T-cell (primary cell): Measurements from ENCODE around the gene SCUBE2. TPM values are rescaled to one million over a fixed set of nuclear protein-coding genes. Genes with fewer than 3 reads are reported as not detected.

Experiments used
- ATAC-seq, 4 experiments: fragments of 200-7000 bp in 3 of 4; fragments of 150-1000 bp in 1 of 4; cut with Tn5 transposase; replicated peaks in 1 of 4; 1 replicate in 3 of 4; 2 replicates in 1 of 4; pipeline ENCODE4 v1.10.0; 2021; ENCODE audit warnings: moderate library complexity in 3 of 4, mild to moderate bottlenecking in 2 of 4, moderate number of reproducible peaks in 1 of 4
- CTCF ChIA-PET, 2 donors: fragments of 300-600 bp; sonication (Branson Sonifier 250); formaldehyde crosslinking; loops; one replicate each; lab custom pipeline; 2022; ENCODE audit warnings: antibody characterized with exemption in 2 of 2; lab: Charles Lee
- POLR2A ChIA-PET, 2 donors: fragments of 300-600 bp; sonication (Branson Sonifier 250); formaldehyde crosslinking; loops; one replicate each; lab custom pipeline; 2022; ENCODE audit warnings: antibody characterized with exemption in 2 of 2; lab: Charles Lee
- DNase-seq, 35 experiments: peaks; one replicate each; pipeline versions ENCODE4 v3.0.0 to v3.0.0-alpha.2; 2013 to 2023
- H3K27ac ChIP-seq: one replicate; pipeline ENCODE4 v1.5.1; 2013; ENCODE audit warnings: low read length
- H3K27me3 ChIP-seq, 2 experiments: replicated peaks in 1 of 2; 1 replicate in 1 of 2; 2 replicates in 1 of 2; pipeline versions ENCODE4 v1.6.1 to v1.7.0; 2013; ENCODE audit warnings: low read length in 1 of 2, mixed read lengths in 1 of 2; ENCODE audit not compliant: control insufficient read depth in 2 of 2, insufficient read depth in 2 of 2; ENCODE audit errors: extremely low read depth in 1 of 2
- H3K36me3 ChIP-seq, 2 donors: 1 replicate in 1 of 2; 2 replicates in 1 of 2; pipeline versions ENCODE4 v1.6.1 to v1.7.0; 2013; ENCODE audit warnings: low read length in 1 of 2; ENCODE audit not compliant: control insufficient read depth in 2 of 2, insufficient read depth in 1 of 2; ENCODE audit errors: extremely low read depth in 1 of 2
- H3K4me1 ChIP-seq, 2 experiments: 1 replicate in 1 of 2; 2 replicates in 1 of 2; pipeline versions ENCODE4 v1.6.1 to v1.7.0; 2013; ENCODE audit warnings: low read length in 2 of 2, mixed read lengths in 1 of 2; ENCODE audit not compliant: insufficient read depth in 2 of 2, control insufficient read depth in 1 of 2; ENCODE audit errors: extremely low read depth in 1 of 2
- H3K4me3 ChIP-seq, 2 donors: 1 replicate in 1 of 2; 2 replicates in 1 of 2; pipeline versions ENCODE4 v1.5.1 to v1.7.0; 2013; ENCODE audit warnings: mild to moderate bottlenecking in 2 of 2, low read length in 1 of 2, moderate library complexity in 1 of 2; ENCODE audit not compliant: control insufficient read depth in 1 of 2; ENCODE audit errors: extremely low read depth in 1 of 2
- H3K9me3 ChIP-seq: 2 replicates; pipeline ENCODE4 v1.7.0; 2013
- H3K27ac Mint-ChIP-seq, 2 donors: one replicate each; pipeline ENCODE4 v1.8.0; 2020 to 2021; ENCODE audit warnings: mild to moderate bottlenecking in 2 of 2, mixed read lengths in 2 of 2
- H3K27me3 Mint-ChIP-seq, 2 donors: one replicate each; pipeline ENCODE4 v1.8.0; 2021 to 2022; ENCODE audit warnings: mixed read lengths in 2 of 2
- H3K36me3 Mint-ChIP-seq: one replicate; pipeline ENCODE4 v1.8.0; 2021; ENCODE audit warnings: mixed read lengths
- H3K4me1 Mint-ChIP-seq, 3 donors: one replicate each; pipeline ENCODE4 v1.8.0; 2020 to 2022; ENCODE audit warnings: mixed read lengths in 3 of 3, mild to moderate bottlenecking in 1 of 3
- H3K4me3 Mint-ChIP-seq, 3 donors: one replicate each; pipeline ENCODE4 v1.8.0; 2020 to 2022; ENCODE audit warnings: mild to moderate bottlenecking in 3 of 3, mixed read lengths in 3 of 3, moderate library complexity in 3 of 3
- H3K9me3 Mint-ChIP-seq, 3 donors: one replicate each; pipeline ENCODE4 v1.8.0; 2020 to 2022; ENCODE audit warnings: mixed read lengths in 3 of 3
- WGBS: methylation state at CpG from one replicate; pipeline ENCODE4 v1.1.5; 2013; ENCODE audit warnings: missing lambda C conversion rate; ENCODE audit not compliant: insufficient coverage; 5-methylcytosine and 5-hydroxymethylcytosine counted together
- total RNA-seq, 35 experiments: library from RNA in 6 of 35; stranded (reverse) in 6 of 35; fragments of 120-200 nt in 1 of 35; gene quantifications; one replicate each; pipeline versions ENCODE4 v1.2.1 to v1.2.4 and lab custom pipeline; 2013 to 2026

The SCUBE2 gene
- total RNA-seq, 5 donors from 2014 or later (not counting 1 experiment from before 2014, with no cell fraction given) = 0.22 to 1.3 (median 0.77) TPM; not detected in 1

GRCh38 chr11:9096427-9096826 is 5.0 kb upstream of the SCUBE2 start:
- Mint-ChIP-seq H3K27me3 (peaks cover 37 to 48% of the 10 kb centered on the region in 2 donors), H3K4me3 (no peak overlapping the region), H3K36me3 (no peaks in the 10 kb centered on the region), H3K9me3 (no peaks in the 10 kb centered on the region), H3K27ac (no peak overlapping the region), H3K4me1 (peaks cover 10 to 12% (median 10%) of the 10 kb centered on the region in 3 donors)
- H3K4me3 ChIP-seq = no peak overlapping the region
- 77% methylated on average over 2 of the region's 5 CpGs for WGBS
- ChIA-PET POLR2A (no interaction called here), CTCF (interaction anchor here (0.6 to 0.8 kb wide), 3 partner anchors 552 to 1977 kb away, joined by 3 to 7 read pairs (median 4); no protein-coding TSS in a partner anchor)
- no peaks in the 10 kb centered on the region for H3K36me3 ChIP-seq
- H3K9me3 ChIP-seq = no peaks in the 10 kb centered on the region
- H3K4me1 ChIP-seq = peaks cover 0 to 3% of the 10 kb centered on the region in 2 experiments
- ATAC-seq = no peak
- DNase-seq = no peak
- H3K27ac ChIP-seq = no peak overlapping the region
- peaks cover 0 to 37% of the 10 kb centered on the region in 2 experiments for H3K27me3 ChIP-seq

- Mint-ChIP-seq H3K4me3 (no peak overlapping the region), H3K36me3 (no peaks in the 10 kb centered on the region), H3K4me1 (peaks cover 10 to 15% (median 13%) of the 10 kb centered on the region in 3 donors), H3K9me3 (no peaks in the 10 kb centered on the region), H3K27ac (no peak overlapping the region), H3K27me3 (peaks cover 37 to 46% of the 10 kb centered on the region in 2 donors)
- 83% methylated on average over 12 of the region's 12 CpGs for WGBS
- Histone ChIP-seq H3K36me3 (no peaks in the 10 kb centered on the region), H3K9me3 (no peaks in the 10 kb centered on the region), H3K27me3 (peaks cover 0 to 43% of the 10 kb centered on the region in 2 experiments), H3K27ac (no peak overlapping the region), H3K4me1 (peaks cover 0 to 7% of the 10 kb centered on the region in 2 experiments), H3K4me3 (no peak overlapping the region)
- CTCF ChIA-PET = interaction anchor here in 1 of 2 donors (0.5 to 0.9 kb wide), 3 partner anchors 12 to 1052 kb away, joined by 3 to 4 read pairs (median 3); no protein-coding TSS in a partner anchor
- POLR2A ChIA-PET = interaction anchor here in 1 of 2 donors (0.6 kb wide), 1 partner anchor 980 kb away, joined by 5 read pairs; no protein-coding TSS in a partner anchor
- ATAC-seq = no peak
- DNase-seq = no peak
Measured at GRCh38 chr11:9095421-9095820, 4.0 kb upstream of the SCUBE2 start.

- H3K36me3 ChIP-seq = no peaks in the 10 kb centered on the region
- H3K27me3 ChIP-seq = peaks cover under 1 to 52% of the 10 kb centered on the region in 2 experiments
- ChIA-PET POLR2A (no interaction called here), CTCF (no interaction called here)
- H3K9me3 ChIP-seq = no peaks in the 10 kb centered on the region
- H3K4me1 Mint-ChIP-seq = peaks cover 10 to 19% (median 13%) of the 10 kb centered on the region in 3 donors
- DNase-seq (no peak), ATAC-seq (no peak)
- no peaks in the 10 kb centered on the region for H3K9me3 Mint-ChIP-seq
- no peak overlapping the region for H3K27ac Mint-ChIP-seq
- H3K4me1 ChIP-seq = peaks cover 0 to 7% of the 10 kb centered on the region in 2 experiments
- H3K27ac ChIP-seq = no peak overlapping the region
- H3K27me3 Mint-ChIP-seq = peaks cover 46 to 56% of the 10 kb centered on the region in 2 donors
- 88% methylated on average over 7 of the region's 8 CpGs for WGBS
- no peak overlapping the region for H3K4me3 ChIP-seq
- H3K4me3 Mint-ChIP-seq = no peak overlapping the region
- H3K36me3 Mint-ChIP-seq = no peaks in the 10 kb centered on the region
Measured at GRCh38 chr11:9094420-9094819, 3.0 kb upstream of the SCUBE2 start.

GRCh38 chr11:9092853-9093778 is 1.7 kb upstream of the SCUBE2 start:
- Mint-ChIP-seq H3K27ac (peak overlapping the region in 1 of 2 donors; percentile 38), H3K36me3 (no peaks in the 10 kb centered on the region), H3K27me3 (peaks cover 53 to 67% of the 10 kb centered on the region in 2 donors), H3K4me1 (peaks cover 10 to 19% (median 13%) of the 10 kb centered on the region in 3 donors), H3K9me3 (no peaks in the 10 kb centered on the region), H3K4me3 (peak overlapping the region; percentile 22 to 63 (median 41))
- DNase-seq (no peak), ATAC-seq (no peak)
- 76% methylated on average over 4 of the region's 10 CpGs for WGBS
- peaks cover 4 to 60% of the 10 kb centered on the region in 2 experiments for H3K27me3 ChIP-seq
- POLR2A ChIA-PET = interaction anchor here in 1 of 2 donors (0.6 kb wide), 1 partner anchor 16 kb away, joined by 3 read pairs; no protein-coding TSS in a partner anchor
- peaks cover 0 to 7% of the 10 kb centered on the region in 2 experiments for H3K4me1 ChIP-seq
- no peak overlapping the region for H3K4me3 ChIP-seq
- H3K9me3 ChIP-seq = no peaks in the 10 kb centered on the region
- no peaks in the 10 kb centered on the region for H3K36me3 ChIP-seq
- no peak overlapping the region for H3K27ac ChIP-seq
- CTCF ChIA-PET = interaction anchor here in 1 of 2 donors (1.4 kb wide), 1 partner anchor 414 kb away, joined by 6 read pairs; no protein-coding TSS in a partner anchor

- ChIA-PET CTCF (interaction anchor here (0.6 to 1.4 kb wide), 2 partner anchors 131 to 415 kb away, joined by 4 to 6 read pairs; no protein-coding TSS in a partner anchor), POLR2A (no interaction called here)
- Histone ChIP-seq H3K27ac (no peak overlapping the region), H3K4me3 (no peak overlapping the region), H3K27me3 (peaks cover 4 to 62% of the 10 kb centered on the region in 2 experiments), H3K36me3 (no peaks in the 10 kb centered on the region), H3K9me3 (no peaks in the 10 kb centered on the region), H3K4me1 (peaks cover 0 to 7% of the 10 kb centered on the region in 2 experiments)
- ATAC-seq = no peak
- Mint-ChIP-seq H3K9me3 (no peaks in the 10 kb centered on the region), H3K4me1 (peaks cover 10 to 19% (median 13%) of the 10 kb centered on the region in 3 donors), H3K4me3 (peak overlapping the region; percentile 41 to 63 (median 41)), H3K27ac (no peak overlapping the region), H3K36me3 (no peaks in the 10 kb centered on the region), H3K27me3 (peaks cover 64 to 70% of the 10 kb centered on the region in 2 donors)
- DNase-seq = no peak
- 88% methylated on average over 3 of the region's 4 CpGs for WGBS
Measured at GRCh38 chr11:9092072-9092471, 673 bp upstream of the SCUBE2 start.

DNA sequence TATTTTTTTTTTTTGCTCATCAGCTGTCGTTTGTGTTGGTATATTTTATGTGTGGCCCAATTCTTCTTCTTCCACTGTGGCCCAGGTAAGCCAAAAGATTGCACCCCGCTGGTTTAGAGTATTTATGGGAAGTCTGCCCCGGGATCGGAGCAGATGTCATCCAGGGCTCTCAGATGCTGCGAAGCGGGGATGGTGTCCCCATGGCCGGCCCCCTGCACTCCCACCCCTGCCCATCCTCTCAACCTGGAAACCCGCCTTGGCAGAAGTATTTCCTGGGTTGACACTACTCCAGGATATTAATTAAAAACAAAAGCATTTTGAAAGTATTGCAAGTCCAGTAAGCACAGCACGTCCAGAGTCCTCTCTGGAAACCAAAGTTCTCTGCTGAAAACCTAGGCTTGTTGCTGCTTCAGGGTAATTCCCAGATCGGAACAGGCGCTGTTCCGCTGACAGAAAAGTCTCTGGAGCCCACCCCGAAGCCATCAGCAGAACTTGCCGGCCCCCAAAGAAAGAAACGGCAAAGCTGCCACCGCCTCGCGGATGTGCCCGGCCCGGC is 833 bp downstream of the SCUBE2 start:
- 44% methylated on average over 16 of the region's 20 CpGs for WGBS
- DNase-seq (no peak), ATAC-seq (no peak)
- Mint-ChIP-seq H3K9me3 (no peaks in the 10 kb centered on the region), H3K36me3 (no peaks in the 10 kb centered on the region), H3K4me1 (peaks cover 10 to 19% (median 13%) of the 10 kb centered on the region in 3 donors), H3K27ac (no peak overlapping the region), H3K4me3 (peak overlapping the region; percentile 55), H3K27me3 (peaks cover 57 to 64% of the 10 kb centered on the region in 2 donors)
- POLR2A ChIA-PET = no interaction called here
- peaks cover 4 to 62% of the 10 kb centered on the region in 2 experiments for H3K27me3 ChIP-seq
- H3K4me3 ChIP-seq = no peak overlapping the region
- H3K4me1 ChIP-seq = peaks cover 0 to 7% of the 10 kb centered on the region in 2 experiments
- H3K27ac ChIP-seq = no peak overlapping the region
- CTCF ChIA-PET = interaction anchor here in 1 of 2 donors (0.6 kb wide), 1 partner anchor 168 kb away, joined by 3 read pairs; no protein-coding TSS in a partner anchor
- H3K9me3 ChIP-seq = no peaks in the 10 kb centered on the region
- no peaks in the 10 kb centered on the region for H3K36me3 ChIP-seq
